ENCODE measurements around the gene RERG. TPM values are rescaled to one million over a fixed set of nuclear protein-coding genes. Genes with fewer than 3 reads are reported as not detected.

Gene RERG
- polyA plus RNA-seq, 3 donors: not detected

- H3K27me3 Mint-ChIP-seq (ENCODE audit: low read depth in 3 of 3): peaks cover 0 to 7% (median 2%) of the 10 kb centered on the region in 3 donors
- Histone ChIP-seq H4K20me1 (ENCODE audit: insufficient read depth, low read length) (no peaks in the 10 kb centered on the region), H3K27ac (ENCODE audit: low read depth in 1 of 2, low read length in 2 of 2) (no peak overlapping the region), H3K4me1 (ENCODE audit: control insufficient read depth in 1 of 2, insufficient read depth in 2 of 2, low read length in 2 of 2) (no peaks in the 10 kb centered on the region), H3K4me3 (replicated peaks in 1 of 3; ENCODE audit: low read depth in 2 of 3, low read length in 3 of 3) (no peak overlapping the region), H2AFZ (ENCODE audit: insufficient read depth, low read depth, low read length, poor library complexity, severe bottlenecking) (no peak overlapping the region), H3K27me3 (ENCODE audit: control insufficient read depth in 2 of 2, insufficient read depth in 2 of 2, low read length in 2 of 2) (no peaks in the 10 kb centered on the region), H3K36me3 (replicated peaks in 1 of 2; ENCODE audit: control insufficient read depth in 1 of 2, insufficient read depth in 2 of 2, low read length in 2 of 2) (no peaks in the 10 kb centered on the region), H3K9ac (ENCODE audit: insufficient read depth, low read length, poor library complexity, severe bottlenecking) (no peak overlapping the region), H3K9me3 (replicated peaks in 1 of 2; ENCODE audit: control insufficient read depth in 1 of 2, insufficient read depth in 1 of 2, low read length in 2 of 2) (no peaks in the 10 kb centered on the region), H3K4me2 (replicated peaks; ENCODE audit: extremely low read depth, low read length, poor library complexity, severe bottlenecking) (no peak overlapping the region), H3K79me2 (ENCODE audit: insufficient read depth, low read length) (no peaks in the 10 kb centered on the region)
- H3K36me3 Mint-ChIP-seq: no peaks in the 10 kb centered on the region
- no peak overlapping the region for H3K27ac Mint-ChIP-seq
- intact Hi-C loops (cut with micrococcal nuclease): no loop called here
- no peak for TF ChIP-seq CTCF (IDR thresholded peaks at IDR 0.05)
- no peaks in the 10 kb centered on the region for H3K9me3 Mint-ChIP-seq
- WGBS (ENCODE audit: insufficient coverage): no CpG with 5 or more reads among the region's 4 CpGs
- DNase-seq: no peak
- H3K4me3 Mint-ChIP-seq: no peak overlapping the region
- H3K4me1 Mint-ChIP-seq: no peaks in the 10 kb centered on the region
Observed at GRCh38 chr12:15206831-15207389, 14.3 kb downstream of the RERG start.

- H3K4me3 Mint-ChIP-seq: no peak overlapping the region
- TF ChIP-seq CTCF (IDR thresholded peaks at IDR 0.05): no peak
- H4K20me1 ChIP-seq (ENCODE audit: insufficient read depth, low read length): no peaks in the 10 kb centered on the region
- H3K27me3 Mint-ChIP-seq (ENCODE audit: low read depth in 3 of 3): peaks cover 0 to 7% (median 2%) of the 10 kb centered on the region in 3 donors
- intact Hi-C loops (cut with micrococcal nuclease): no loop called here
- no peaks in the 10 kb centered on the region for H3K9me3 Mint-ChIP-seq
- no peaks in the 10 kb centered on the region for H3K4me1 ChIP-seq (ENCODE audit: control insufficient read depth in 1 of 2, insufficient read depth in 2 of 2, low read length in 2 of 2)
- H3K27ac Mint-ChIP-seq: no peak overlapping the region
- no peaks in the 10 kb centered on the region for H3K79me2 ChIP-seq (ENCODE audit: insufficient read depth, low read length)
- WGBS (ENCODE audit: insufficient coverage): 96% methylated on average over 3 of the region's 4 CpGs
- H3K27ac ChIP-seq (ENCODE audit: low read depth in 1 of 2, low read length in 2 of 2): no peak overlapping the region
- no peaks in the 10 kb centered on the region for H3K36me3 Mint-ChIP-seq
- H3K36me3 ChIP-seq (replicated peaks in 1 of 2; ENCODE audit: control insufficient read depth in 1 of 2, insufficient read depth in 2 of 2, low read length in 2 of 2): no peaks in the 10 kb centered on the region
- DNase-seq: no peak
- H3K27me3 ChIP-seq (ENCODE audit: control insufficient read depth in 2 of 2, insufficient read depth in 2 of 2, low read length in 2 of 2): no peaks in the 10 kb centered on the region
- H3K9me3 ChIP-seq (replicated peaks in 1 of 2; ENCODE audit: control insufficient read depth in 1 of 2, insufficient read depth in 1 of 2, low read length in 2 of 2): no peaks in the 10 kb centered on the region
- no peak overlapping the region for H2AFZ ChIP-seq (ENCODE audit: insufficient read depth, low read depth, low read length, poor library complexity, severe bottlenecking)
- H3K9ac ChIP-seq (ENCODE audit: insufficient read depth, low read length, poor library complexity, severe bottlenecking): no peak overlapping the region
- no peak overlapping the region for H3K4me3 ChIP-seq (replicated peaks in 1 of 3; ENCODE audit: low read depth in 2 of 3, low read length in 3 of 3)
- H3K4me2 ChIP-seq (replicated peaks; ENCODE audit: extremely low read depth, low read length, poor library complexity, severe bottlenecking): no peak overlapping the region
- no peaks in the 10 kb centered on the region for H3K4me1 Mint-ChIP-seq
Observed at GRCh38 chr12:15206338-15206737, 14.9 kb downstream of the RERG start.

All from CD14-positive monocyte (primary cell).